GM12875 (cell line): Measurements from ENCODE around the gene ZDHHC17.

ENCODE experiments used
- H3K4me3 ChIP-seq: one replicate; pipeline ENCODE4 v1.5.1; 2011; ENCODE audit warnings: low read depth, low read length, control low read depth
- TF ChIP-seq, protein P1 (sequence below): IDR thresholded peaks from 2 replicates; pipeline ENCODE4 v1.5.1; 2011; ENCODE audit warnings: low read depth, mild to moderate bottlenecking, control low read depth, inconsistent platforms, low read length, moderate library complexity, borderline replicate concordance; ENCODE audit not compliant: insufficient read depth

ZDHHC17 gene

DNA sequence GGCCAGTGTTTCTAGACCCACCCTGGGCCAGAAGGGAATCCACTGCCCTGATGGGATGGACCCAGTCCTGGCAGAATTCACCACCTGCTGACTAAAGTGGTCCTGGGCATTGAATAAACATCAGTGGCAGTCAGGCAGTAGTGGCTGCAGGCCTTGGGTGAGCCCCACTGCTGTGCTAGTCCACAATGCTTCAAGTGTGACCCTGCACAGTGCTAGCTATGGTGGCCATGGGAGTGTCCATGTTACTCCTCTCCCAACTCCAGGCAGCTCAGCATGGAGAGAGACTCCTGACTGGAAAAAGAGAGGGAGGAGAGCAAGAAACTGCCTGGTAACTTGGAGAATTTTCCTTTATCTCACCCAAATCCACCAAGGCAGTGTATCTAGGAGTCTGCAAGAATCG lies 132.4 kb downstream of the ZDHHC17 start:
- H3K4me3 ChIP-seq, result no peak overlapping the region
- TF ChIP-seq, protein P1, sequence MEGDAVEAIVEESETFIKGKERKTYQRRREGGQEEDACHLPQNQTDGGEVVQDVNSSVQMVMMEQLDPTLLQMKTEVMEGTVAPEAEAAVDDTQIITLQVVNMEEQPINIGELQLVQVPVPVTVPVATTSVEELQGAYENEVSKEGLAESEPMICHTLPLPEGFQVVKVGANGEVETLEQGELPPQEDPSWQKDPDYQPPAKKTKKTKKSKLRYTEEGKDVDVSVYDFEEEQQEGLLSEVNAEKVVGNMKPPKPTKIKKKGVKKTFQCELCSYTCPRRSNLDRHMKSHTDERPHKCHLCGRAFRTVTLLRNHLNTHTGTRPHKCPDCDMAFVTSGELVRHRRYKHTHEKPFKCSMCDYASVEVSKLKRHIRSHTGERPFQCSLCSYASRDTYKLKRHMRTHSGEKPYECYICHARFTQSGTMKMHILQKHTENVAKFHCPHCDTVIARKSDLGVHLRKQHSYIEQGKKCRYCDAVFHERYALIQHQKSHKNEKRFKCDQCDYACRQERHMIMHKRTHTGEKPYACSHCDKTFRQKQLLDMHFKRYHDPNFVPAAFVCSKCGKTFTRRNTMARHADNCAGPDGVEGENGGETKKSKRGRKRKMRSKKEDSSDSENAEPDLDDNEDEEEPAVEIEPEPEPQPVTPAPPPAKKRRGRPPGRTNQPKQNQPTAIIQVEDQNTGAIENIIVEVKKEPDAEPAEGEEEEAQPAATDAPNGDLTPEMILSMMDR, result no peak

DNA sequence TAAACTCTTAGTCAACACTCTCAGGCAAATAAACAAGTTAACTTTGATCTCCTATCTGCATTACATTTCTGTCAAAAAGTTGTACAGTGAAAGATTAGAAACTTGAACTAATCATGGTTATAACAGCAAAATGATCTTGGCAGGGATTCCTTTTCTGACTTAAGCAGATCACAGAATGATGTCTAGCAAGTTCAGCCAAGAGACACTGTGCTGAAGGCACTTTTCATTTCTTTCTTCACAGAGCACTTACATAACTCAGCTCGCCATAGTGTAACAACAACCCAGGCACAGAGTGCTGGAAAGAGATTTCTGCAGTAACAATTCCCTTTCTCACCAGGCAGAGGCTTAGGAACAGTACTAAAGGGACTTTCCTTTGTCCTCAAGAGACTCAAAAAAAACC lies 134.5 kb downstream of the ZDHHC17 start:
- TF ChIP-seq, protein P1, result no peak
- H3K4me3 ChIP-seq, result no peak overlapping the region

DNA sequence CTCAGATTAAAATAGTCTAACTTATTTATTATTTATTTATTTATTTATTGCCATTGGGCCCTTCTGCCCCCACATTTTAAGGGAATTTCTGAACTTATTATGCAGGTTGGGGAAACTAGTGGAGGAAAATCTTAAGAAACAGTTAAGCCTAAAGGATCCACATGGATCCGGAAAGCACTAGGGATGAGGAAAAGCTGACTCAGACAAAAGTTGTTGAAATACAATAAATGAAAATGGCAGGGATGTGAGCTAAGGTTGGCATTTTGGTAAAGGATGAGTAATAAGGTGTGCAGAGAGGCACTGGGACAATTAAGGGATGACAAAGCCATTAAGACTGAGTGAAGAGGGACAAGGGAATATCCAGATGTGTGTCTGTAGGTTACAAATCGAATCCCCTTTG lies 135.6 kb downstream of the ZDHHC17 start:
- H3K4me3 ChIP-seq, result no peak overlapping the region
- TF ChIP-seq, protein P1, result no peak

DNA sequence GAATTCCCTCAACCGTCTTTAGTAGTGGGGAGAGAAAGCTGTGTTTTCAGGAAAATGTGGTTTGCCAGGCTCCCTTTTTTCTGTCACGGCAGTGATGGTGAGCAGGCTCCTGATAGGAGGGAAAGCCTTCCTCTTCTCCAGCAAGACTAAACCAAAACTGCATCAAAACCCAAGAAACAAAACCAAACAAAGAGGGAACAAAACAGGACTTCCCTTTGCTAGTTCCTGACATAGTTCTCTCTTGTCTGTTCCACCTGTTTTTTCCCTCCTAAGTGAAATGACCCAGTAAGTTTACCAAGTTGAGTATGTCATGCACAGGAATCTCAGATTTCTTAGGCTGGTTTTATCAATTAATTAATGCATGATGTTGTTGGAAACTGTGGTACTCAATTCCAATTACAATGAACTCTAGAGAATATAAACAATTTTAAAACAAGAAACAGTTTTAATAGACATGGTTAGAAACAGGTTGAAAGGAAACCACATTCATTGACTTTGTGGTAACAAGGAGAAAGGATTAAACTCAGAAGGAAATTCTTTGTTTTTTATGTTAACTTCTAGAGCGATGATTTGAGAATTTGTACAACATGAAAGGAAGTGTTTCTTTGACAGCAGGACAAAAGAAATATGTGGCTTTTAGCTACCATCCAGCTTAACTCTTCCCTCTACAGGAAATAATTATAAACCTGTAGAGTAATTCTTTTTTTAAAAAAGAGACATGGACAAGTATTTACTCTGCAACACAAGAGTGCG lies 137.9 kb downstream of the ZDHHC17 start:
- no peak overlapping the region for H3K4me3 ChIP-seq
- TF ChIP-seq, protein P1, result no peak
